Measurements from ENCODE around the gene CD300LB. TPM values are rescaled to one million over a fixed set of nuclear protein-coding genes. Genes with fewer than 3 reads are reported as not detected.
"Not testable (repeated sequence)": the region's sequence is repeated elsewhere in the genome, so short reads cannot be mapped to it uniquely, and the experiment has no call there.

Gene CD300LB
- total RNA-seq, 1 donor from 2014 or later: not detected

GRCh38 chr17:74493331-74493833, 37.9 kb downstream of the CD300LB start:
- DNase-seq (ENCODE audit: low read depth, low spot score): no peak

GRCh38 chr17:74491626-74492025, 39.6 kb downstream of the CD300LB start:
- DNase-seq (ENCODE audit: low read depth, low spot score): no peak

GRCh38 chr17:74490716-74491115, 40.6 kb downstream of the CD300LB start:
- no peak for DNase-seq (ENCODE audit: low read depth, low spot score)

- DNase-seq (ENCODE audit: low read depth, low spot score): not testable (repeated sequence)
These were observed 43.0 kb downstream of the CD300LB start for GRCh38 chr17:74488276-74488675.

- no peak for DNase-seq (ENCODE audit: low read depth, low spot score)
These were observed 45.4 kb downstream of the CD300LB start for GRCh38 chr17:74485841-74486240.

- DNase-seq (ENCODE audit: low read depth, low spot score): no peak
These were observed 46.1 kb downstream of the CD300LB start for GRCh38 chr17:74485022-74485743.

- DNase-seq (ENCODE audit: low read depth, low spot score): no peak
These were observed 47.2 kb downstream of the CD300LB start for GRCh38 chr17:74484066-74484465.

- no peak for DNase-seq (ENCODE audit: low read depth, low spot score)
These were observed 49.7 kb downstream of the CD300LB start for GRCh38 chr17:74481621-74482020.

GRCh38 chr17:74480290-74480689, 51.0 kb downstream of the CD300LB start:
- no peak for DNase-seq (ENCODE audit: low read depth, low spot score)

- DNase-seq (ENCODE audit: low read depth, low spot score): no peak
These were observed 52.7 kb downstream of the CD300LB start for GRCh38 chr17:74478420-74479100.

GRCh38 chr17:74477411-74477810, 53.9 kb downstream of the CD300LB start:
- DNase-seq (ENCODE audit: low read depth, low spot score): no peak

GRCh38 chr17:74475189-74475588, 56.1 kb downstream of the CD300LB start:
- DNase-seq (ENCODE audit: low read depth, low spot score): no peak

- DNase-seq (ENCODE audit: low read depth, low spot score): no peak
These were observed 57.1 kb downstream of the CD300LB start for GRCh38 chr17:74474043-74474792.

- DNase-seq (ENCODE audit: low read depth, low spot score): no peak
These were observed 58.0 kb downstream of the CD300LB start for GRCh38 chr17:74473294-74473693.

- no peak for DNase-seq (ENCODE audit: low read depth, low spot score)
These were observed 58.4 kb downstream of the CD300LB start for GRCh38 chr17:74472890-74473289.

- DNase-seq (ENCODE audit: low read depth, low spot score): no peak
These were observed 59.9 kb downstream of the CD300LB start for GRCh38 chr17:74471341-74471740.

Other genes starting within 250 kb of the CD300LB start
- gene KIF19, start 205.2 kb downstream of the CD300LB start, total RNA-seq: 1.4 and 2.0 TPM in 2 replicates
- not detected in 2 replicates for gene BTBD17, start 169.6 kb downstream of the CD300LB start, total RNA-seq
- gene GPR142, start 164.0 kb downstream of the CD300LB start, total RNA-seq: not detected in 2 replicates
- not detected in 2 replicates for gene GPRC5C, start 99.4 kb downstream of the CD300LB start, total RNA-seq
- not detected in 2 replicates for gene CD300A, start 64.8 kb downstream of the CD300LB start, total RNA-seq
- not detected in 2 replicates for gene CD300C, start 14.6 kb upstream of the CD300LB start, total RNA-seq
- gene CD300H, start 36.0 kb upstream of the CD300LB start, total RNA-seq: not detected in 2 replicates
- gene CD300LD, start 60.8 kb upstream of the CD300LB start, total RNA-seq: not detected in 2 replicates
- not detected in 2 replicates for gene CD300E, start 92.3 kb upstream of the CD300LB start, total RNA-seq
- not detected in 2 replicates for gene CD300LF, start 181.4 kb upstream of the CD300LB start, total RNA-seq
- gene RAB37, start 205.8 kb upstream of the CD300LB start, total RNA-seq: 0.32 and 0.53 TPM in 2 replicates
- gene NHERF1, start 217.2 kb upstream of the CD300LB start, total RNA-seq: 10.0 and 12.0 TPM in 2 replicates
- gene NAT9, start 244.9 kb upstream of the CD300LB start, total RNA-seq: 27.0 and 31.3 TPM in 2 replicates